Large intestine (tissue), 3 donors: ENCODE measurements around the gene KRT17. TPM values are rescaled to one million over a fixed set of nuclear protein-coding genes. Genes with fewer than 3 reads are reported as not detected.
"Not testable (repeated sequence)": the region's sequence is repeated elsewhere in the genome, so short reads cannot be mapped to it uniquely, and the experiment has no call there.

Experiments used
- DNase-seq, 2 donors: peaks; one replicate each; pipeline versions ENCODE4 v3.0.0 to v3.0.0-alpha.2; 2013
- H3K27ac ChIP-seq: one replicate; pipeline ENCODE4 v1.5.1; 2013; ENCODE audit warnings: low read length
- H3K27me3 ChIP-seq: 2 replicates; pipeline ENCODE4 v1.6.1; 2013; ENCODE audit warnings: low read length; ENCODE audit not compliant: control insufficient read depth, insufficient read depth
- H3K36me3 ChIP-seq: 2 replicates; pipeline ENCODE4 v1.6.1; 2013; ENCODE audit warnings: low read length; ENCODE audit not compliant: control insufficient read depth, insufficient read depth
- H3K4me1 ChIP-seq: one replicate; pipeline ENCODE4 v1.6.1; 2013; ENCODE audit warnings: low read length; ENCODE audit not compliant: control insufficient read depth, insufficient read depth
- H3K4me3 ChIP-seq: one replicate; pipeline ENCODE4 v1.5.1; 2013; ENCODE audit warnings: low read length
- H3K9me3 ChIP-seq: one replicate; pipeline ENCODE4 v1.6.1; 2013; ENCODE audit warnings: mild to moderate bottlenecking, low read depth, low read length, moderate library complexity; ENCODE audit not compliant: control insufficient read depth
- WGBS: methylation state at CpG from one replicate; pipeline ENCODE4 v1.1.5; 2013; ENCODE audit warnings: low lambda C conversion rate; ENCODE audit not compliant: insufficient coverage; 5-methylcytosine and 5-hydroxymethylcytosine counted together
- polyA plus RNA-seq: library from polyadenylated mRNA; unstranded; fragments of 120-200 nt; gene quantifications from one replicate; pipeline ENCODE4 v1.2.1, GENCODE V29; 2013

The KRT17 gene
- polyA plus RNA-seq, 1 donor = 1.1 TPM

- H3K27me3 ChIP-seq = no peaks in the 10 kb centered on the region
- no peaks in the 10 kb centered on the region for H3K36me3 ChIP-seq
- H3K4me3 ChIP-seq = no peak overlapping the region
- WGBS = 100% methylated on average over 1 of the region's 13 CpGs
- H3K9me3 ChIP-seq = no peaks in the 10 kb centered on the region
- no peak overlapping the region for H3K27ac ChIP-seq
- no peak for DNase-seq
- no peaks in the 10 kb centered on the region for H3K4me1 ChIP-seq
Measured at GRCh38 chr17:41642252-41643156, 18.1 kb upstream of the KRT17 start.

DNA sequence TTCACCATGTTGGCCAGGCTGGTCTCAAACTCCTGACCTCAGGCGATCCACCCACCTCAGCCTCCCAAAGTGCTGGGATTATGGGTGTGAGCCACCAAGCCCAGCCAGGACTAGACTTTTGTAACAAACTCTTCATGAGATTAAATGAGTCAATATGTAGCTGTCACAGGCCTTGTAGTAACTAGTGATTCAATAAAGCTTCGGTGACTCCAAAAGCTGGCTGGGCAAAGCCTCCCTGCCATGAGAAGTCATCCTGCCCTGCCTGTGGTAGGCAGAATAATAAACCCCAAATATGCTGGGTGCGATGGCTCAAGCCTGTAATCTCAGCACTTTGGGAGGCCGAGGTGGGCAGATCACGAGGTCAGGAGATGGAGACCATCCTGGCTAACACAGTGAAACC lies 16.2 kb upstream of the KRT17 start:
- not testable (repeated sequence) for H3K27me3 ChIP-seq, H3K36me3 ChIP-seq, H3K4me1 ChIP-seq, H3K27ac ChIP-seq, DNase-seq, H3K4me3 ChIP-seq, H3K9me3 ChIP-seq
- no CpG with 5 or more reads among the region's 5 CpGs for WGBS

DNA sequence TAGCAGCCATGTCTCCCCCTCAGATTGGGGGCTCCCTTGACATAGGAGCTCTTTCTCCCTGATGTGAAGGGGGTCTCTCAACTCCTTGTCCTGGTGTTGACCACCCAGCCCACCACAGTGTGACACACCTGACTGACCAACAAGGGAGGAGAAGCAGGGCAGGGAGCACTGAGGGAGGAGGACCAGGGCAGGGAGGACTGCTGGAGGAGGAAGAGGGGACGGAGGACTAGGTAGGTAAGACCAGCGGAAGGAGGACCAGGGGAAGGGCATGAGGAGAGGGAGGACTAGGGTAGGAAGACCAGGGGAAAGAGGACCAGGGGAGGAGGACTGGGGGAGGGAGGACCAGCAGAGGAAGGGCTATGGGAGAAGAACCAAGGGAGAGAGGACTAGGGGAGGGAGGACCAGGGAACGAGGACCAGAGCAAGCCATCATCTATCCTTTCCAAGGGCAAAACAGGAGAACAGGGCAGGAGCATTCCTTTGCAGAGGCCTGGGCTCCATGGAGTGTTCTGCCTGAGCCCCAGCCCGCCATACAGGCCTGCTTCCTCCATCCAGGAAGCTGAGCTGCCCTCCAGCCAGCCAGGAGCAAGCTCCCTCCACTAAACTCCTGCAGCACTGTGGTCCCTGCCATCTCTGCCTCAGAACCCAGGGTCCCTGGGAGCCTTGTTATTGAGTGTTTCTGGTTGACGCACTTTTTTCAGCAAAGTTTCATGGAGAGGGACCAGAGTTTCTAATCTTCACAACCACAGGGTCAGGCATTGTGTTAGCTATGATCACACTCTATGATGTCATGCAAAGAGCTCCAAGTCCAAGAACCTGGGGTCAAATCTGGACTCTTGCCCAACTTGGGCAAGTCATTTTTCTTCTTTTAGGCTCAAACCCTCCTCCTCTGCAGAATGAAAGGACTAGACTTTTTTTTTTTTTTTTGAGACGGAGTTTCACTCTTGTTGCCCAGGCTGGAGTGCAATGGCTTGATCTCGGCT lies 15.4 kb upstream of the KRT17 start:
- Histone ChIP-seq H3K27me3 (no peaks in the 10 kb centered on the region), H3K27ac (no peak overlapping the region), H3K36me3 (no peaks in the 10 kb centered on the region), H3K4me1 (peaks cover 3% of the 10 kb centered on the region), H3K4me3 (no peak overlapping the region), H3K9me3 (no peaks in the 10 kb centered on the region)
- no CpG with 5 or more reads among the region's 7 CpGs for whole genome bisulfite sequencing
- no peak for DNase-seq

DNA sequence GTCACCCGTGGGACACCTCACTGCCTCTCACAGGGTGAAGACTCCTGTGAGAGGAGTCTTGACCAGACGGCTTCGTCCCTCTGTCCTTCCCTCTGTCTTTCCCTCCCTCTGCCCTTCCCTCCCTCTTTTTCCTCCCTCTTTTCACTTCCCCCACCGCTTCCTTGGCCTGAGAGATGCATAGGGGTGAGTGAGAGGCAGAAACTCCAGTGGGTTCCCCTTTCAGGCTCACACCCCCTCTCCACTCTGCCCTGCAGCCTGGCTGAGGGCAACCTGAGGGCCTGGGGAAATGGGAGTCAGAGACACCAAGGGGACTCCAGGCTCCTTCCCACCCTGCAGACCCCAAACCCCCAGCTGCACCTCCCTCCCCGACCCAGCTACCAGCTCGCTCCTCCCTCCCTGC lies 14.6 kb upstream of the KRT17 start:
- Histone ChIP-seq H3K4me3 (no peak overlapping the region), H3K27ac (no peak overlapping the region), H3K27me3 (no peaks in the 10 kb centered on the region), H3K9me3 (no peaks in the 10 kb centered on the region), H3K4me1 (peaks cover 3% of the 10 kb centered on the region), H3K36me3 (no peaks in the 10 kb centered on the region)
- WGBS = no CpG with 5 or more reads among the region's 6 CpGs
- no peak for DNase-seq

DNA sequence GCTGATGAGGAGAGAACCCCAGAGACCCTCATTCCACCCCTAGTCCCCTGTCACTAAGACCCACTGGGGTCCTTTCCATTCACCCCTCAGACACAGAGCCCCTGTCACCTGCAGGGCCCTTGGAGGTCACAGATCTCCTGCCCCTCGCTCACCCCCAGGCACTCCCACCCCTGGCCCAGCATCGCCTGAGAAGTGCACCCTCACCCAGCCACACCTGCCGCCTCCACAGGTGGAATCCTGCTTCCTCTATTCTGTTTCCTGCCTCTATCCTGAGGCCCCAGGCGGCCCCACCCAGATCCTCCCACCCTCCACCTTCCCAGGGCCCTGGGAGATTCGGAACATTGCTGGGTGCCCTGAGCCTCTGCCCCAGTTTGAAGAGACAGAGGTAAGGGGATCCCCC lies 13.8 kb upstream of the KRT17 start:
- WGBS = no CpG with 5 or more reads among the region's 5 CpGs

DNA sequence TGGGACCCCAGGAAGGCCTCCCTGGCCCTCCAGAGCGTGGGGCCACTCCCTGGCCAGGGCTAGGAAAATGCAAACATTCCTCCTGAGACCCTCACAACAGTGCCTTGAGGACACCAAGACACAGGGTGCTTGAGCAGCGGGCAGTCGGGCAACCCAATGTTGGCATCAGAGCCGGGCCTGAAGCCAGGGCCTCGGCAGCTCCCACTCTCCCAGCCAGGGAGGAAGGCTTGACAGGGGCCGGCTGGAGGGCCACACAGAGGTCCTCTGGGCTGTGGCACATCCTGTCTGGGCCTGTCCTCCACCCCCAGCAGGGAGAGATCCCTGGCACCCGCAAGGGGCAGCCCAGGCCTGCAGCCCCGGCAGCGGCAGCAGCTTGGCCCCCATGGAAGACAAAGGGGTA lies 12.3 kb upstream of the KRT17 start:
- WGBS = no CpG with 5 or more reads among the region's 9 CpGs

More for the DNA sequence above, 13.8 kb upstream of the KRT17 start:
- H3K27me3 ChIP-seq = no peaks in the 10 kb centered on the region
- H3K4me3 ChIP-seq = no peak overlapping the region
- H3K27ac ChIP-seq = no peak overlapping the region
- no peaks in the 10 kb centered on the region for H3K9me3 ChIP-seq
- no peak for DNase-seq
- no peaks in the 10 kb centered on the region for H3K36me3 ChIP-seq
- peaks cover 3% of the 10 kb centered on the region for H3K4me1 ChIP-seq

DNA sequence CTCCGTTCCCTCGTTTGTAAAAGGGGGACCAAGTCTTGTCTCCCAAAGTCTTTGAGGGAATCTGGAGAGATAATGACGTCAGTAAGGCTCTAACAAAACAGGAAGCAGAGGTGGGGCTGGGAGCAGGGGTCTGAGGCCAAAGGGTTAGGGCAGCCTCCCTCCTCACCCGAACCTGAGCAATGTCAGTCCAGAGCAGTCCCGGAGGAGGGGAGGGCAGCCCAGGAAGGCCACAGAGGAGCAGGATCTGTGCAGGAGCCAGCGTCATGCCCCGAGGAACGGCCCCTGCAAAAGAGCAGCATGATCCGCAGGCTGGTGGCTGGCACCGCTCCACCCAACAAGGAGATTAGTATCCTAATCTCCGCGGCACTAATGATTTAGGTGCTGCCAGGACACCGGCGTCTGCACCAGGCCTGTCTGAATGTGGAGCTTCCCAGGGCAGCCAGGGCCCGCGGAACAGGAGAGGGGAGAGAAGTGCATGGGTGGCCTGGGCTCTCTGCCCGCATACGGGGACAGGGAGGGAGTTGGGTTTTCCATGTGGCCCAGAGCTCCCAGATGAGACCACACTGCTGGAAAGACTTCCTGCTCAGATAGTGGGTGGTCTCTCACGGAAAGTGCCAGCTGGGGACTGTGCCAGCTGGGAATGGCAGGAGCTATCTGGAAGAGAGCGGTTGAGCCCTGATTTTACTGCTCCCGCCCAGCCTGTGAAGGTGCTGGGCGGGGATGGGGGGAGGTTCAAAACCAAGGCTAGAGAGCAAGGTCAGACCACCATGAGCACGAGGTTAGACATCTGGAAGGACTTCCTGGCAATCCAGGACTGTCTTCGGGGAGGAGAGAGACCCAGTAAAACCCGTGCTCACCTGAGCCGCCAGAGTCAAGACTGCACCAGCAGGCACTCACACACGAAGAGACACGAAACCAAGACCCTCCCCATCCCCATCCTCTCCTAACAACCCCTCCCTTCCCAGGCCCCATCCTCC lies 11.0 kb upstream of the KRT17 start:
- Histone ChIP-seq H3K4me1 (peaks cover 3% of the 10 kb centered on the region), H3K4me3 (no peak overlapping the region), H3K27ac (no peak overlapping the region), H3K9me3 (peaks cover 4% of the 10 kb centered on the region), H3K27me3 (no peaks in the 10 kb centered on the region), H3K36me3 (no peaks in the 10 kb centered on the region)
- peak; percentile 47 to 51 for DNase-seq
- WGBS = no CpG with 5 or more reads among the region's 28 CpGs

More for the DNA sequence above, 12.3 kb upstream of the KRT17 start:
- Histone ChIP-seq H3K4me1 (peaks cover 3% of the 10 kb centered on the region), H3K4me3 (no peak overlapping the region), H3K36me3 (no peaks in the 10 kb centered on the region), H3K27ac (no peak overlapping the region), H3K9me3 (peaks cover 4% of the 10 kb centered on the region), H3K27me3 (no peaks in the 10 kb centered on the region)
- no peak for DNase-seq

- Histone ChIP-seq H3K27ac (no peak overlapping the region), H3K9me3 (peaks cover 4% of the 10 kb centered on the region), H3K36me3 (no peaks in the 10 kb centered on the region), H3K27me3 (no peaks in the 10 kb centered on the region), H3K4me3 (no peak overlapping the region), H3K4me1 (peaks cover 3% of the 10 kb centered on the region)
- no peak for DNase-seq
- WGBS = no CpG with 5 or more reads among the region's 7 CpGs
Measured at GRCh38 chr17:41634639-41635038, 10.3 kb upstream of the KRT17 start.

DNA sequence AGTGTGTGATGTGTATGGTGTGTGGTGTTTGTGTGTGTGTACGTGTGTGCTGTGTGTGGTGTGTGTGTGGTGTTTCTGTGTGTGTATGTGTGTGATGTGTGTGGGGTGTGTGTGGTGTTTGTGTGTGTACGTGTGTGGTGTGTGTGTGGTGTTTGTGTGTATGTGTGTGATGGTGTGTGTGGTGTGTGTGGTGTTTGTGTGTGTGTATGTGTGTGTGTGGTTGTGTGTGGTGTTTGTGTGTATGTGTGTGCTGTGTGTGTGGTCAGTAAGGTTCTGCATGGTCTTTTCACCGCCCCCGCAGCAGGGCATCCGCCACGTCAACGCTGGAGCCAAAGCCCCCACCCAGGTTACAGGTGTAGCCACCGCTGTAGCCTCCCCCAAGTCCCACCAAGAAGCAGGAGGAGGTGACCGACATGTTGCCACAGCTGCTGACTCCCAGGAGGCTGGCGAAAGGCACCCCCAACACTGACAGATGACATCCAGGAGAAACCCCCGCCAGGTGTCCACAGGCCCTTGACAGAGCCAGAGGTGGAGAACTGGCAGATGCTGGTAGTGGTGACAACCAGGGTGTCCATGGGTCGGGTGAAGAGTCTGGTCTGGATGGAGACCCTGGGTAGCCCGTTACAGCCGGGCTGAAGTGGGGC lies 9.3 kb upstream of the KRT17 start:
- no peak for DNase-seq
- Histone ChIP-seq H3K27me3 (no peaks in the 10 kb centered on the region), H3K9me3 (peaks cover 4% of the 10 kb centered on the region), H3K27ac (no peak overlapping the region), H3K4me1 (peaks cover 3% of the 10 kb centered on the region), H3K36me3 (no peaks in the 10 kb centered on the region), H3K4me3 (no peak overlapping the region)
- WGBS = no CpG with 5 or more reads among the region's 14 CpGs
